HG03097 (cell line): ENCODE results near the gene FAM216B.
"Not testable (repeated sequence)": the region's sequence is repeated elsewhere in the genome, so short reads cannot be mapped to it uniquely, and the experiment has no call there.

Source experiments
- ATAC-seq: cut with Tn5 transposase; IDR thresholded peaks from one replicate; pipeline ENCODE4 v1.9.1; 2021; ENCODE audit not compliant: unreplicated experiment, low FRiP score

The FAM216B gene

DNA sequence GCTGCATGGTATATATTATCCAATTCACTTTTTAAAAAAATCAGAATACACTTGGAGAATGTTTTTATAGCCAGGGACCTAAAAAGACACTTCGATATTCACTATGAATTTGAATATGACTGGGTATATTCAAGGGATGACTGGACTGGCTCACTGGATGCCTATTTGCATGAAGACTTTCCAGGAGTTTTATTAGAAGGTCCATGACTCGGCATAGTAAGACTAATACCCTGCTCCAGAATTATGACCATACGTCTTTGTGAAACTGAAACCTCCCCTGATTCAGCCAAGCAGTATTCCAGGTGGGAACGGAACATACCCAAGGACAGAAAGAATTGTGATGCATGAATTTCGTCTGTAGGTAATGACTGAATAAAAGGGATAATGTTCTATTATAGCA, 3.9 kb upstream of the FAM216B start:
- no peak for ATAC-seq

DNA sequence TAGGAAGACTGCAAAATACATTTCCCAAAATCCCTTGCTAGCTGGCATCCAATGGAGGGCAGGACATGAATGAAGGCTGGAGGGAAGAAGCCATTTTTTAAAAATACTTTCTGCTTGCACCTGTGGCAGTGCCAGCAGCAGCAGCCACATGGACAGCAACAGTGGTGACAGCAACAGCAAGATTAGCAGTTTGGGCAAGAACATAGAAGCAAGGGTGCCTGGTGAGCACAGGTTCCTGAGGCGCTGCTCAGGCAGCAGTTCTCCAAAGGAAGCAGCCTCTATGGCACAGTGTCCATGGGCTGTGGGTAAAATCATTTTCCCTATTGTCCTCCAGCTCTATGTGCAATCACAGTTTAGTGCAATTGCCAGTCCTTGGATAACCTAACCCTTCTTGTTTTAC, 1.3 kb upstream of the FAM216B start:
- ATAC-seq, result no peak

GRCh38 chr13:42786715-42787114, 5.3 kb downstream of the FAM216B start:
- ATAC-seq, result no peak

DNA sequence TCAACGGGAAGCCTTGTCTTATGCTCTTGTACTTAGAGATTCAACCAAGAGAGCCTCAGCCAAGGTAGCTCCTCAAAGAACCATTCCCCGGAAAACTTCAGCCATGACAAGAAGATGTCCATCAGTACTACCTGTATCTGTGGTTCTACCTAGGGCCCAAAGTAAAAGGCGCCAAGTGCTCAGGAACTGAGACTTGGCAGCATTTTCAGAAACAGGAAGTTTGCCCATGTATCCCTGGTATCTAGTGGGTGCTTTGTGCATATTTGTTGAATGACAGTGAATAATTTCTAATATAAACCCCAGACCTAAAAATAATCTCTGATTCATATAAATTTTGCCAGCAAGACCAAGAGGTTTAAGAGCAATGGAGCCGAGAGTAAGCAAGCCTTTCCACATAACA, 7.2 kb downstream of the FAM216B start:
- no peak for ATAC-seq

- no peak for ATAC-seq
These were observed 10.8 kb downstream of the FAM216B start for GRCh38 chr13:42792154-42792553.

- ATAC-seq, result no peak
These were observed 13.3 kb downstream of the FAM216B start for GRCh38 chr13:42794577-42795275.

DNA sequence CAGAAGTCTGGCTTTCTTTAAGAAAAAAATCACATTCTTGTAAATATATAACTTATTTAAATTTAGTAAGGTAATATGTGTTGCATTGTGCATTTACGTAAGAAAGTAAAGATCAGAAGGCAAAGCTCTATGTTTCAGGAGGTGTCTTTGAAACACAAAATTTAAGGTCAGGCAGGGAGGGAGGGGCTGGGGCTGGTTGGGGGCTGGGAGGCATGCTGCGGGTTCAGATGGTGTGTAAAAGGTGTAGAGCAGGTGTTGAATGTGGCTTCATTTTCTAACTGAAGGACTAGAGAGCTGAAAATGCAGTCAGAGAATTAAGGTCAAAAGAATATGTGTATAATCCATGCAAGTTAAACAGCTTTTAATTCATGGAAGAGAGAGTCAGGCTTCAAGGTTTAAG, 14.3 kb downstream of the FAM216B start:
- ATAC-seq, result no peak

DNA sequence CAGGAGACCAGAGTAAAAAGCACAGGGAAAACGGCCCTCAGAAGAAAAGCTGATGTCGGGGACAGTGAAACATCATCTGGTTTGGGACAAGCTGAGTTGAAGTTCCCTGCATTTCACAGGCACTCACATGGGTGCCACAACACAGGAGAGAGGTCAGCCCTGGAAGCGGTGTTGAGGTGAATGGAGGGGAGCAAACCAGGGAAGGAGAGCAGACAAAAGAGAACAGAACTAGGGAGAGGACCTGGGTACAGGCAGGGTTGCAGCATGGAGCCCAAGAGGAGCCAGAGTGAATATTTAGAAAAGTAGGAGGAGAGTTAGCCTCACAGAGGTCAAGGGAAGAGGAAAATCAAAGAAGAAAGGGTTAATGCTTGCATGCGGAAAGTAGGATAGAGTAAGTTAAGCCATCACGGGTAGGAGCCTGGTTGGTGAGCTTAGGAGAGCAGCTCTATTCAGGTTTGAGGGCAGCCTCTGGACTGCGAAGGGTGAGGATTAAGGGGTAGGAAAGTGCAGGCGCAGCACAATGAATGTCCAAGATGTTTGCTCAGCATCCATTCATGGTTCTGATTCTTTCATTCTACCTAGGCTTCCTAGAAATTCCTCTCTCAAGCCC, 15.5 kb downstream of the FAM216B start:
- ATAC-seq, result no peak

DNA sequence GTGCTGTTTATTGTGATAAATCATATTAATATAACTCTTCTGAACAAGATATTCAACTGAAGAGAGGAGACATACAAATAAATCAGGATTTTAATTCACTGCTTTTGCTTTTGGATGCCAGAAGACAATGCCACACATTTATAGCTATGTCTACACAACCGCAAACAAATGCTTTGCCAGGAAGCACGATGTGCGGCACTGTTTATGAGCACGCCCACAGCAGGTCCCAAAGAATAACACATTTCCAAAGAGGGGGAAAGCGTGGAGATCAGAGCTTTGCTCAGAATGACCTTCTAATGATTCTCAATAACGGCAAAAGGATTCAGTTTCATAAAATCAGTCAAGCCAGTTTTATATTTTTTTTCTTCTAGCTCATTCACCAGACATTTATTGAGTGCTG, 16.7 kb downstream of the FAM216B start:
- no peak for ATAC-seq

DNA sequence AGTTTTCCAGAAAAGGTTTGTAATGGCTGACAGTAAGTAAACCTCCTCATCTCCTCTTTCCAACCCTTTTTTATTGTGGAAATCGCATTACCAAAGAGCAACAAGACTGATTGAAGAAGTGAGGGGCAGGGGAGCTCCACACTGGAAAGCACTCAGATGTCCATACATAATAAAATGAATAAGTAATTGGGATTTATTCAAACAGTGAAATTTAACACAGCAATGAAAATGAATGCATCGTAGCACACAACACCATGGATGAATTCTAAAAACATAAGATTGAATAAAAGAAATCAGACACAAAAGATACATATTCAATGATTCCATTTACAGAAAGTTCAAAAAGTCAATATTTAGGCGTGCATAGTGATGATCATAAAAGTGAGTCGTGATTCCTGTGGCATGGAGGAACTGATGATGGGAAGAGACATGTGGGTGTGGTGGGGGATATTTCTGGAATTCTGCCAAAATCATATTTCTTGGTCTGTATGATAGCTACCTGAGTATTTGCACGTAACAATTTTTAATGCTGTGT, 18.8 kb downstream of the FAM216B start:
- no peak for ATAC-seq

DNA sequence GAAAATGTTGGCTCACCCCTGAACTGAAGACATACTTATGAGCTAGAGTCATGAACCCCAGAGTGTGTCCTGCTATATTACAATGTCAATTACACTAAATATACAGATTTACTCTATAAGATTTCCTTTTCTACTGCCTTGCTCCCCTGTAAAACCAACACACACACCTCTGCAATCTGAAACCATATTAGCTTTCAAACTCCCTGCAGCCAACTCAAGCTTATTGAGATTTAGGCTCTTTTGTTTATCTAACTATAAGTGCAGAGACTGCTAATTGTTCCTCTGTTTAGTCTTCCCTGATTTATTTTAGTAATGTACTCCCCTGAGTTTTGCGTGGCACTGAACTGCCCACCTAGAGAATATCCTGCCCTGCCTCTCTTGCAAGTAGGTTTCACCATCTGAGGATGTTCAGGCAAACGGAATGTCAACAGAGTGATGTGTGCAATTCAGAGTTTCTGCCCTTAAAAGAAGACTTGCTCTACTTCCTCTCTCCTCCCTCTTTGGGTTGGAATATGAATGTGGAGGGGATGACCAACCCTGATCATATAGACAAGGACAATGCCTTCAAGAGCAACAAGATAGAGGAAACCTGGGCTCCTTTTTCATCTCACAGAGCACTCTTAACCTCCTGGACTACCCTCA, 22.3 kb downstream of the FAM216B start:
- ATAC-seq, result no peak

GRCh38 chr13:42804244-42804874, 23.0 kb downstream of the FAM216B start:
- ATAC-seq, result no peak

DNA sequence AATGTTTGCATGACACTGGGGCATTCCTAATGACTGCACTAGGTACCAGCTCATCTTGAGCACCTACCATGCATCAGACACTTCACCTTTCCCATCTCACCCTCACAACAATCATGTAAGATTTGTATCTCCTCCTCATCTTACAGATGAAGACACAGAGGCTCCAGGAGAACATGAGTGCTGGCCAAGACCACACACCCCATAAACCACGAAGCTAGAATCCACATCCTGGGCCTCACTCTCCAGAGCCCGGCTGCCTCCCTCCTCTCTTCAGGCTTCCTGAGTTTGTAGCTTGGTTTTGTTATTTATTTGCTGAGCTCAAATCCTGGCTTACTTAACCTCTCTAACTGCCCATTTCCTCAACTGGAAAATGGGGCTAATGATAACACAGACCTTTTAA, 25.9 kb downstream of the FAM216B start:
- ATAC-seq, result no peak

DNA sequence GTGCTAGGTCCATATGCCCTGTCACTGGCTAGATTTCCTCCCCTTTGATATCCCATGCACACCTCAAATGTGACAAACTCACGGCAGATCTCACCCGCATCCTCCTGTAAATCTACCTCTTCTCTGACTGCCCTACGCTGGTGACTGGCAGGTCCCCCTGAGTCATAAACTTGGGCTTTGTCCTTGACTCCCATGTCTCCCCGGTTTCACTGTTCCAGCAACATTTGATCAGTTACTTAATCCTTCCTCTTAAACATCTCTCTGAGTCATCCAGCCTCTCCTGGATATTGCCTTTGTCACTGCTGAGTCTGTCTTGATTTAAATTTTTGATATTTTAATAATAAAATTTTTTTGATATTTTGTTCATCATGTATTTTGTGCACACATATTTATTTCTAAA, 26.5 kb downstream of the FAM216B start:
- ATAC-seq, result no peak

DNA sequence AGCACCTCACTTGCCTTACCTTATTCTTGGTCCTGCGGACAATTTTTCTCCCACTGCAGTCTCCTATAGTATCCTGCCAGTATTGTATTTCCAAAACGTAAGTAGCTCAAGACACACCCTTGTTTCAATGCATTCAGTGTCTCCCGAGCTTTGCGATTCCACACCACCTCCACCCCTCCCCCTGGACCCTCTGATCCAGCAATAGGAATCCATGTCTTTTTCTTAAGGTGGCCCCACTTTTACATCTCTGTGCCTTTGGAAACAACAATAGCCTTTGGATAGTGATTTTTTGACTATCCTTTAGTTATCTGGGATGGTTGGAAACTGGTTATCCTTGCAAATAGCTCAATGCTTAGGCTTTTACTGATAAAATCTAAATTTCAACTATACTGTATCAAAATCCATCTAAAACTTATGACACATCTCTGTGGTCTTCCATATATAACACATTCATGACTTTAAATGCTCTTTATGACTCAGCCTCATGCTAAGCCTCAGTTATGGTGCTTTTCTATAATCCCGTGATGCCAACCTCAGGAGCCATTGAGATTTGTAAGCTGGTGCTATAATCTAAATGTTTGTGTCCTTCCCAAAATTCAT, 27.1 kb downstream of the FAM216B start:
- ATAC-seq, result no peak

GRCh38 chr13:42812316-42812715, 30.9 kb downstream of the FAM216B start:
- no peak for ATAC-seq

GRCh38 chr13:42814868-42815267, 33.5 kb downstream of the FAM216B start:
- no peak for ATAC-seq

GRCh38 chr13:42815681-42816080, 34.3 kb downstream of the FAM216B start:
- ATAC-seq, result no peak

GRCh38 chr13:42816538-42816937, 35.2 kb downstream of the FAM216B start:
- ATAC-seq, result no peak

DNA sequence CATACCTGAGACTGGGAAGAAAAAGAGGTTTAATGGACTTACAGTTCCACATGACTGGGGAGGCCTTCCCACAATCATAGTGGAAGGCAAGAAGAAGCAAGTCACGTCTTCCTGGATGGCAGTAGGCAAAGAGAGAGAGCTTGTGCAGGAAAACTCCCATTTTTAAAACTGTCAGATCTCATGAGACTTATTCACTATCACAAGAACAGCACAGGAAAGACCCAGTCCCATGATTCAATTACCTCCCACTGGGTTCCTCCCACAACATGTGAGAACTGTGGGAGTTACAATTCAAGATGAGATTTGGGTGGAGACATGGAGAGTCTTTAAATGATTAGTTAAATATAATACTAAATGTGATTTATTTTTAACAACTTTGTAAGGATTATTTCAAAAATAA, 38.3 kb downstream of the FAM216B start:
- not testable (repeated sequence) for ATAC-seq

DNA sequence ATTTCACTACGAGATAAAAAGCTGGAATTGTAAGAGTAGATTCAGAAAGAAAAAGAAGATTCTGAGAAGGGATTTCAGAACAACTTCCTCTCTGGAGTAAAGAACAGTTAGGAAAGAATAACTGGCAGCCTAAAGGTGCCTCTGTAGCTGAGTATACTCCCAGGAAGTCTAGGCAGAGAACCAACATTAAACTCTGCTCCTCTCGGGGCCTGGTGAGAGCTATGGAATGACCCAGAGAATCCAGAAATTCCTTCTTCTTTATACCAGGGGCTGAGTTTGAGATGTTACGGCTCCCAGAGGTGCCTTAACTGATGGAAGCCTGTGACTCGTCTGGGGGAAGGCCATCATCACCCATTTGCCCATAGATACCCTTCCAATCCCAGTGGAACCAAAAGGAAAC, 39.1 kb downstream of the FAM216B start:
- no peak for ATAC-seq
